Adipocyte (in vitro differentiated cells): ENCODE measurements around the gene ENKUR.
A peak's percentile ranks its signal among the peaks of the same experiment; 100 is the strongest.
"Not testable (repeated sequence)": the region's sequence is repeated elsewhere in the genome, so short reads cannot be mapped to it uniquely, and the experiment has no call there.

ENCODE experiments used
- DNase-seq: peaks from one replicate; pipeline ENCODE4 v3.0.0-alpha.2; 2015; ENCODE audit warnings: low read depth
- H3K27me3 ChIP-seq: replicated peaks from 2 replicates; pipeline ENCODE4 v1.7.0; 2013; ENCODE audit warnings: mild to moderate bottlenecking, low read length, moderate library complexity; ENCODE audit not compliant: control insufficient read depth, insufficient read depth
- H3K36me3 ChIP-seq: 2 replicates; pipeline ENCODE4 v1.7.0; 2013; ENCODE audit warnings: low read length, mild to moderate bottlenecking, moderate library complexity; ENCODE audit not compliant: control insufficient read depth, insufficient read depth, severe bottlenecking
- H3K4me1 ChIP-seq: 2 replicates; pipeline ENCODE4 v1.7.0; 2013; ENCODE audit warnings: mild to moderate bottlenecking, low read length, moderate library complexity; ENCODE audit not compliant: control insufficient read depth, insufficient read depth
- H3K4me3 ChIP-seq: 2 replicates; pipeline ENCODE4 v1.7.0; 2013; ENCODE audit warnings: mild to moderate bottlenecking, low read length, moderate library complexity
- H3K9ac ChIP-seq: 2 replicates; pipeline ENCODE4 v1.7.0; 2013; ENCODE audit warnings: mild to moderate bottlenecking, low read length, moderate library complexity
- H3K9me3 ChIP-seq: 2 replicates; pipeline ENCODE4 v1.7.0; 2013; ENCODE audit warnings: mild to moderate bottlenecking, low read length, moderate library complexity; ENCODE audit not compliant: control insufficient read depth

ENKUR gene

GRCh38 chr10:25023278-25023677 lies 7.3 kb upstream of the ENKUR start:
- no peaks in the 10 kb centered on the region for H3K9me3 ChIP-seq
- H3K4me3 ChIP-seq = no peak overlapping the region
- no peaks in the 10 kb centered on the region for H3K36me3 ChIP-seq
- peaks cover 18% of the 10 kb centered on the region for H3K4me1 ChIP-seq
- no peaks in the 10 kb centered on the region for H3K27me3 ChIP-seq
- H3K9ac ChIP-seq = no peak overlapping the region
- DNase-seq = no peak

- Histone ChIP-seq H3K27me3 (no peaks in the 10 kb centered on the region), H3K4me1 (peaks cover 16% of the 10 kb centered on the region), H3K9me3 (no peaks in the 10 kb centered on the region), H3K4me3 (no peak overlapping the region), H3K9ac (no peak overlapping the region), H3K36me3 (no peaks in the 10 kb centered on the region)
- no peak for DNase-seq
These were observed 2.7 kb upstream of the ENKUR start for GRCh38 chr10:25018703-25019102.

GRCh38 chr10:25017661-25018060 lies 1.7 kb upstream of the ENKUR start:
- DNase-seq = no peak
- Histone ChIP-seq H3K36me3 (no peaks in the 10 kb centered on the region), H3K4me3 (peak overlapping the region; percentile 94), H3K27me3 (no peaks in the 10 kb centered on the region), H3K9ac (peak overlapping the region; percentile 90), H3K9me3 (no peaks in the 10 kb centered on the region), H3K4me1 (peaks cover 15% of the 10 kb centered on the region)

GRCh38 chr10:25017154-25017590 lies 1.2 kb upstream of the ENKUR start:
- H3K4me3 ChIP-seq = peak overlapping the region; percentile 94
- peak overlapping the region; percentile 90 for H3K9ac ChIP-seq
- no peaks in the 10 kb centered on the region for H3K36me3 ChIP-seq
- H3K27me3 ChIP-seq = no peaks in the 10 kb centered on the region
- peak; percentile 43 for DNase-seq
- peaks cover 15% of the 10 kb centered on the region for H3K4me1 ChIP-seq
- no peaks in the 10 kb centered on the region for H3K9me3 ChIP-seq

- peak within 1 kb of the TSS; percentile 90 for H3K9ac ChIP-seq
- DNase-seq = peak; percentile 100
- no peaks in the 10 kb centered on the region for H3K9me3 ChIP-seq
- H3K27me3 ChIP-seq = no peaks in the 10 kb centered on the region
- H3K4me1 ChIP-seq = peaks cover 15% of the 10 kb centered on the region
- H3K4me3 ChIP-seq = peak within 1 kb of the TSS; percentile 94
- H3K36me3 ChIP-seq = no peaks in the 10 kb centered on the region
These were observed 607 bp upstream of the ENKUR start, which contains the start of gene THNSL1 for GRCh38 chr10:25016376-25017153. TSS of gene THNSL1 (plus strand) at chr10:25016612. CDS start at chr10:25023224, 6,612 bp downstream.

- H3K4me3 ChIP-seq = no peak overlapping the region
- no peaks in the 10 kb centered on the region for H3K9me3 ChIP-seq
- no peaks in the 10 kb centered on the region for H3K27me3 ChIP-seq
- no peak overlapping the region for H3K9ac ChIP-seq
- no peak for DNase-seq
- H3K4me1 ChIP-seq = peaks cover 15% of the 10 kb centered on the region
- H3K36me3 ChIP-seq = no peaks in the 10 kb centered on the region
These were observed 1.4 kb downstream of the ENKUR start for GRCh38 chr10:25014579-25014978.

GRCh38 chr10:25011591-25011990 lies 4.4 kb downstream of the ENKUR start:
- not testable (repeated sequence) for H3K27me3 ChIP-seq, H3K4me1 ChIP-seq, H3K9ac ChIP-seq, DNase-seq, H3K36me3 ChIP-seq, H3K4me3 ChIP-seq, H3K9me3 ChIP-seq

GRCh38 chr10:24998044-24998443 lies 17.9 kb downstream of the ENKUR start:
- Histone ChIP-seq H3K9me3 (peaks cover 9% of the 10 kb centered on the region), H3K4me1 (peaks cover 10% of the 10 kb centered on the region), H3K9ac (no peak overlapping the region), H3K27me3 (no peaks in the 10 kb centered on the region), H3K4me3 (no peak overlapping the region), H3K36me3 (no peaks in the 10 kb centered on the region)
- DNase-seq = no peak

- Histone ChIP-seq H3K36me3 (no peaks in the 10 kb centered on the region), H3K4me1 (peaks cover 9% of the 10 kb centered on the region), H3K27me3 (no peaks in the 10 kb centered on the region), H3K9ac (no peak overlapping the region), H3K4me3 (no peak overlapping the region), H3K9me3 (peaks cover 2% of the 10 kb centered on the region)
- no peak for DNase-seq
These were observed 20.9 kb downstream of the ENKUR start for GRCh38 chr10:24995072-24995471.

GRCh38 chr10:24993237-24993958 lies 22.6 kb downstream of the ENKUR start:
- no peaks in the 10 kb centered on the region for H3K36me3 ChIP-seq
- H3K9ac ChIP-seq = no peak overlapping the region
- H3K4me3 ChIP-seq = no peak overlapping the region
- peaks cover 9% of the 10 kb centered on the region for H3K4me1 ChIP-seq
- H3K27me3 ChIP-seq = no peaks in the 10 kb centered on the region
- H3K9me3 ChIP-seq = no peaks in the 10 kb centered on the region
- peak; percentile 21 for DNase-seq

GRCh38 chr10:24992512-24993133 lies 23.3 kb downstream of the ENKUR start:
- Histone ChIP-seq H3K4me1 (peaks cover 9% of the 10 kb centered on the region), H3K9ac (no peak overlapping the region), H3K9me3 (no peaks in the 10 kb centered on the region), H3K27me3 (no peaks in the 10 kb centered on the region), H3K36me3 (no peaks in the 10 kb centered on the region), H3K4me3 (no peak overlapping the region)
- DNase-seq = no peak
